Calu3 (cell line): ENCODE data around the gene HMCN2. TPM values are rescaled to one million over a fixed set of nuclear protein-coding genes. Genes with fewer than 3 reads are reported as not detected.

Experiments used
- BruUV-seq: library from RNA; stranded (reverse); fragments of 400-500 nt; replicated peaks from 2 replicates; lab custom pipeline; 2021; lab: Mats Ljungman, UMichigan
- CTCF ChIA-PET: fragments of 300-600 bp; sonication (Branson Sonifier 250); formaldehyde crosslinking; loops from one replicate; lab custom pipeline; 2022; ENCODE audit warnings: antibody characterized with exemption; lab: Charles Lee
- DNase-seq: peaks from one replicate; pipeline ENCODE4 v3.0.0; 2022
- H3K27ac Mint-ChIP-seq: one replicate; pipeline ENCODE4 v1.8.0; 2022; ENCODE audit warnings: mixed read lengths; ENCODE audit not compliant: unreplicated experiment
- H3K27me3 Mint-ChIP-seq: one replicate; pipeline ENCODE4 v1.8.0; 2022; ENCODE audit warnings: mixed read lengths; ENCODE audit not compliant: unreplicated experiment
- H3K36me3 Mint-ChIP-seq: one replicate; pipeline ENCODE4 v1.8.0; 2022; ENCODE audit warnings: mild to moderate bottlenecking, moderate library complexity, mixed read lengths; ENCODE audit not compliant: insufficient read depth, unreplicated experiment
- H3K4me1 Mint-ChIP-seq: one replicate; pipeline ENCODE4 v1.8.0; 2022; ENCODE audit warnings: mild to moderate bottlenecking, low read depth, mixed read lengths; ENCODE audit not compliant: unreplicated experiment
- H3K4me3 Mint-ChIP-seq: one replicate; pipeline ENCODE4 v1.8.0; 2022; ENCODE audit warnings: mild to moderate bottlenecking, low read depth, moderate library complexity, mixed read lengths; ENCODE audit not compliant: unreplicated experiment
- H3K9me3 Mint-ChIP-seq: one replicate; pipeline ENCODE4 v1.8.0; 2022; ENCODE audit warnings: low read depth, mixed read lengths; ENCODE audit not compliant: unreplicated experiment
- intact Hi-C: fragments of 100-400 bp; cut with micrococcal nuclease; formaldehyde crosslinking; loops from one replicate; pipeline ENCODE4 v1.10.0; 2022; ENCODE audit not compliant: unreplicated experiment
- total RNA-seq: library from RNA; stranded (reverse); gene quantifications from 2 replicates; pipeline ENCODE4 v1.2.3, GENCODE V29; 2022
- TF ChIP-seq, protein P1 (sequence below): fragments of 200-600 bp; IDR thresholded peaks from one replicate; pipeline ENCODE4 v1.8.0; 2022; ENCODE audit warnings: antibody characterized with exemption; ENCODE audit not compliant: unreplicated experiment

The HMCN2 gene
- total RNA-seq, 1 experiment from 2014 or later = not detected

DNA sequence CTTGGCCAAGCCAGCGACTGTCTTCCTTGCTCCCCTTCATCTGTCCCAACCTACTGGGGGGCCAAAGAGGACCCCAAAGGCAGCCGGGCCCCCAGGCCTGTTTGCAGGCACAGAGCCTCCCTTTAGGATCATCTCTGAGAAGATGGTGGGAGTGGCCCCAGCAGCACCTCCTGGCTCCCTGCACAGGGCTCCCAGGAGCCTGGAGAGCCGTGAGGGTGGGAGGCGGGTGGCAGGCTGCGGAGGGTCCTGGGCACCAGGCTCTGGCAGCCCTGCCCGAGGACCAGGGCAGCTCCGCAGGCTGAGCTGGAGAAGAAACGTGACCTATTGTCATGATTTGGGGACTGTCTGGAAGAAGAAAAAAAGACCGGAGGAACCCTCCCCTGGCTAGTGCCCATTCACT is 212.6 kb downstream of the HMCN2 start:
- Mint-ChIP-seq H3K27ac (no peak overlapping the region), H3K4me3 (no peak overlapping the region), H3K4me1 (no peaks in the 10 kb centered on the region), H3K9me3 (no peaks in the 10 kb centered on the region), H3K27me3 (no peaks in the 10 kb centered on the region), H3K36me3 (no peaks in the 10 kb centered on the region)
- BruUV-seq = no TSS peak
- TF ChIP-seq, protein P1, sequence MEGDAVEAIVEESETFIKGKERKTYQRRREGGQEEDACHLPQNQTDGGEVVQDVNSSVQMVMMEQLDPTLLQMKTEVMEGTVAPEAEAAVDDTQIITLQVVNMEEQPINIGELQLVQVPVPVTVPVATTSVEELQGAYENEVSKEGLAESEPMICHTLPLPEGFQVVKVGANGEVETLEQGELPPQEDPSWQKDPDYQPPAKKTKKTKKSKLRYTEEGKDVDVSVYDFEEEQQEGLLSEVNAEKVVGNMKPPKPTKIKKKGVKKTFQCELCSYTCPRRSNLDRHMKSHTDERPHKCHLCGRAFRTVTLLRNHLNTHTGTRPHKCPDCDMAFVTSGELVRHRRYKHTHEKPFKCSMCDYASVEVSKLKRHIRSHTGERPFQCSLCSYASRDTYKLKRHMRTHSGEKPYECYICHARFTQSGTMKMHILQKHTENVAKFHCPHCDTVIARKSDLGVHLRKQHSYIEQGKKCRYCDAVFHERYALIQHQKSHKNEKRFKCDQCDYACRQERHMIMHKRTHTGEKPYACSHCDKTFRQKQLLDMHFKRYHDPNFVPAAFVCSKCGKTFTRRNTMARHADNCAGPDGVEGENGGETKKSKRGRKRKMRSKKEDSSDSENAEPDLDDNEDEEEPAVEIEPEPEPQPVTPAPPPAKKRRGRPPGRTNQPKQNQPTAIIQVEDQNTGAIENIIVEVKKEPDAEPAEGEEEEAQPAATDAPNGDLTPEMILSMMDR = no peak
- no peak for DNase-seq
- CTCF ChIA-PET = no interaction called here
- intact Hi-C loops = no loop called here

DNA sequence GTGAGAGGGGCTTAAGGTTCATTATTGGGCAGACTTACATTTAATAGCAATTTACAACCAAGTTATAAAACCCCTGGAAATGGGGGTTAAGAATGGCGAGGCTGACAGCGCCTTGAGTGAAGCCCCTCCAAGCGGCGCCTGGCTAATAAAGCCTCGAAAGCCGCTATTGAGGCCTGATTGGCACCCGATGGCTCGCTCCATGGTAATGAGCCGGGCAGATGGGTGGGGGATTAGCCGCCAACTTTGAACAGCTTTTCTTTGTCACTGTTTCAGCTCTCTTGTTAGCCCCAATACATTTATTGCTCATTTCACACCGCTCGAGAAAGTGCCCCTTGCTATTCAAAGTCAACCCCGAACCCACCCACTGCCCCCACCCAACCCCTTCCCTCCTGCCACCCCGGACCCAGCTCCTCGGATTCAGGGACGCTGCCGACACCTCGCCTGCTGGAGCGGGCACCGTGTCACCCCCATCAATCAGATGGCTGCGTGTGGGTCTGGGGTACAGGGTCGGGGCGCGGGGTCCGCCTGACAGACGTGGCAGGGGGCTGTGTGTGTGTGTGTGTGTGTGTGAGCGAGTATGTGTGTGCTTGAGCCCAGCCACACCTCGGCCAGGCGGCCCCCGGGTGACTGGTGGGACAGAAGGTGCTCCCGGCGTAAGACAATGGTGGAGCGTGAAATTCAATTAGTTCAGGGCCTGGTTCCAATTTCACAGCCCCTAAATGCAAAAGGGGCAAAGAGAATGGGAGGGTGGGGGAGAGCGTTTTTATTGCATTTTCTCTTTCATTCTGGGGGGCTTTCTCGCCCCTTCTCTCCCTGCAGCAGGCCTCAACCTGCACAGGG is 213.4 kb downstream of the HMCN2 start:
- Mint-ChIP-seq H3K4me3 (no peak overlapping the region), H3K27ac (no peak overlapping the region), H3K9me3 (no peaks in the 10 kb centered on the region), H3K36me3 (no peaks in the 10 kb centered on the region), H3K27me3 (no peaks in the 10 kb centered on the region), H3K4me1 (no peaks in the 10 kb centered on the region)
- TF ChIP-seq, protein P1 = no peak
- intact Hi-C loops = no loop called here
- no peak for DNase-seq
- CTCF ChIA-PET = interaction anchor here (0.6 kb wide), 1 partner anchor 630 kb away, joined by 4 read pairs; no protein-coding TSS in a partner anchor
- BruUV-seq = no TSS peak

DNA sequence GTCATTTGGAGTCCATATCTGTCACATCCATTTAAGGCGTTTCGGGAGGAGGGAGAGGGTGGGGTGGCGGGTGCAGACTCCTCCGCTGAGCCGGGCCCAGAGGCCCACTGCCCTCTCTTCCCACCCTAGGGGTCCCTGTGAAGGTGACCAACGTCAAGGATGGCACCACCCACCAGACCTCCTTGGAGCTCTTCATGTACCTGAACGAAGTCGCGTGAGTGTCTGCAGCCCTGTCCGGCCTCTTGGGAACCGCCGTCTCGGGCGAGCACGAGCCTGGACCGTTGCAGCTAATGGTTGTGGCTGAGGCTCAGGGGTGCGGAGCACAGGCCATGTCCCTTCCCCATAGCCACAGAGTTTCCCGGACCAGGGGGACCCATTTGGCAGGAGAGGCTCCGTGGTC is 214.0 kb downstream of the HMCN2 start:
- H3K9me3 Mint-ChIP-seq = no peaks in the 10 kb centered on the region
- intact Hi-C loops = no loop called here
- TF ChIP-seq, protein P1 = no peak
- H3K27me3 Mint-ChIP-seq = no peaks in the 10 kb centered on the region
- CTCF ChIA-PET = interaction anchor here (0.6 kb wide), 1 partner anchor 630 kb away, joined by 4 read pairs; no protein-coding TSS in a partner anchor
- no peak overlapping the region for H3K27ac Mint-ChIP-seq
- no TSS peak for BruUV-seq
- DNase-seq = no peak
- H3K4me1 Mint-ChIP-seq = no peaks in the 10 kb centered on the region
- no peak overlapping the region for H3K4me3 Mint-ChIP-seq
- H3K36me3 Mint-ChIP-seq = no peaks in the 10 kb centered on the region

DNA sequence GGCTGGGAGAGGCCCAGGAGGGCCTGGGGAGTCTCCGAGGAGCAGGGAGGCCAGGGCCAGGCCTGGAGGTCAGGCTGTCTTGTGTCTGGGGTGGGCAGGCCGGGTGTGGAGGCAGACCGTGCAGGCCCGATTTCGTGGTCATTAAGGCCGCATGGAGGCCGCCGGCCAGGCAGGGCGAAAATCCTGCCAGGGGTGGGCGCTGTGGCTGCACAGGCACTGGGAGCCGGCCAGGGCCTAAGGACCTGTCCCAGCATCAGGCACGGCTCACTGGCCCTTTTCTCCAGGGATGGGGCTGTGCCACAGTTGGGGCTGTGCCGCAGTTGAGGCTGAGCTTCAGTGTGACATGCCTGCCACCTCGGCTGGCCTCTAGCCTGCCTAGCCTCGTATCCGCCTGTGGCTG is 215.1 kb downstream of the HMCN2 start:
- CTCF ChIA-PET = no interaction called here
- no TSS peak for BruUV-seq
- intact Hi-C loops = no loop called here

More for the DNA sequence above, 215.1 kb downstream of the HMCN2 start:
- DNase-seq = no peak
- Mint-ChIP-seq H3K4me1 (no peaks in the 10 kb centered on the region), H3K9me3 (no peaks in the 10 kb centered on the region), H3K36me3 (no peaks in the 10 kb centered on the region), H3K4me3 (no peak overlapping the region), H3K27me3 (no peaks in the 10 kb centered on the region), H3K27ac (no peak overlapping the region)
- TF ChIP-seq, protein P1 = no peak
